GM12801 (cell line): ENCODE measurements around the gene FOSB.

Source experiments
- CTCF ChIP-seq: IDR thresholded peaks from one replicate; pipeline ENCODE4 v1.5.1; 2011; ENCODE audit warnings: control low read depth; ENCODE audit not compliant: insufficient read length; ENCODE audit errors: extremely low read depth

The FOSB gene

GRCh38 chr19:45473682-45474605 lies 6.1 kb downstream of the FOSB start:
- no peak for TF ChIP-seq CTCF

DNA sequence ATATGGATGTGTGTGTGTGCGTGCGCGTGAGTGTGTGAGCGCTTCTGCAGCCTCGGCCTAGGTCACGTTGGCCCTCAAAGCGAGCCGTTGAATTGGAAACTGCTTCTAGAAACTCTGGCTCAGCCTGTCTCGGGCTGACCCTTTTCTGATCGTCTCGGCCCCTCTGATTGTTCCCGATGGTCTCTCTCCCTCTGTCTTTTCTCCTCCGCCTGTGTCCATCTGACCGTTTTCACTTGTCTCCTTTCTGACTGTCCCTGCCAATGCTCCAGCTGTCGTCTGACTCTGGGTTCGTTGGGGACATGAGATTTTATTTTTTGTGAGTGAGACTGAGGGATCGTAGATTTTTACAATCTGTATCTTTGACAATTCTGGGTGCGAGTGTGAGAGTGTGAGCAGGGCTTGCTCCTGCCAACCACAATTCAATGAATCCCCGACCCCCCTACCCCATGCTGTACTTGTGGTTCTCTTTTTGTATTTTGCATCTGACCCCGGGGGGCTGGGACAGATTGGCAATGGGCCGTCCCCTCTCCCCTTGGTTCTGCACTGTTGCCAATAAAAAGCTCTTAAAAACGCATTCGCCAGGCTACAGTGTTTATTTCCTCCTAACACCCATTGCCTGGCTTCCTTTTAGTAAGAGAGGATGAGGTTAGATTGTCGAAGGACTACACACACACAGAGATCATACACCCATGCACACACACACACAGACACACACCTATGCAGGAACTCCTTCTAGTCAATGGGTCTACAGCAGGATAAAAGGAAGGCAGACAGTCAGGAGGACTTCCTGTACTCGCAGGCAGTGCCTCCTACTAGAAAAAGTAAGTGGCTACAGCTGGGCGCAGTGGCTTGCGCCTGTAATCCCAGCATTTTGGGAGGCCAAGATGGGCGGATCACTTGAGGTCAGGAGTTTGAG lies 7.1 kb downstream of the FOSB start:
- no peak for TF ChIP-seq CTCF

DNA sequence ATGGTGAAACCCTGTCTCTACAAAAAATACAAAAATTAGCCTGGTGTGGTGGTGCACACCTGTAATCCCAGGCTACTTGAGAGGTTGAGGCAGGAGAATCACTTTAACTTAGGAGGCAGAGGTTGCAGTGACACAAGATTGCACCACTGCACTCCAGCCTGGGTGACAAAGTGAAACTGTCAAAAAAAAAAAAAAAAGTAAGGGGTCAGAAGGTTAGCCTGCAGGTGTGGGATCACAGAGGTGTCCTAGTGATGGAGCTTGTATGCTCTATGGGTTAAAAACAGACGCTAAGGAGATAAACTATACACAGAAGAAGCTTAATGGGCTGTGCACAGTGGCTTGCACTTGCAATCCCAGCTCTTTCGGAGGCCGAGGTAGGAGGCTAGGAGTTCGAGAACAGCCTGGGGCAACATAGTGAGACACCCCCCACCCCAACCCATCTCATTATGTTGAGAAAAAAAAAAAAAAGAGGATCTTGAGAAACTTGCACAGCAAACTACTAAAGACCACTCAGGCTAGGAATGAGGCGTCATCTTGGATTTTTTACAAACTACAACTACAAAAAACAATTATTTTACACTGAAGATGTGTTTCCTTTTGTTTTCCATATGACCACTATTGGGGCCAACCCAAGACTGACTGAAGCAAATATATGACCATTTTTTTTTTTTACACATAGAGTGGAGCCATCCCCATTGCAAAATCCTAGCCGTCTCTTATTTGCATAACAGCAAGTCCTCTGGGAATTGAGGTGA lies 7.9 kb downstream of the FOSB start:
- no peak for TF ChIP-seq CTCF

- TF ChIP-seq CTCF, result no peak
Observed at GRCh38 chr19:45476304-45476703, 8.5 kb downstream of the FOSB start.

DNA sequence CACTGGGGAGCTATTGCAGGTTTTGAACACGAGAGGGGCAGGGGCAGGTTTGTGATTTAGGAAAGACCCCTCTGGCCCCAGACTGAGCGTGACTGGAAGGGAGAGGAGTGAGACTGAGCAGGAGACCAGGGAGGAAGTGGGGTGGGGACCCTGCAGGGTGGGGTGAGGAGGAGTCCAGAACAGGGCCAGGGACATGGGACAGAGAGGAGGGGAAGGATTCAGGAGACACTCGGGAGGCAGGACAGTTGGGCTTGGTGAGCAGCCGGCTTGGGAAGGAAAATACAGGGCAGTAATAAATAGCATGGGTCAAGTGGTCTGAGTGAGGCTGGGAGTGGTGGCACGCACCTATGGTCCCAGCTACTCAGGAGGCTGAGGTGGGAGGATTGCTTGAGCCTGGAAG lies 9.4 kb downstream of the FOSB start:
- TF ChIP-seq CTCF, result no peak

- no peak for TF ChIP-seq CTCF
Observed at GRCh38 chr19:45477713-45478453, 10.1 kb downstream of the FOSB start.
